ENCODE results near the gene FGD1.

The FGD1 gene

GRCh38 chrX:54495814-54496516, at the start of gene FGD1:
Gene FGD1, minus strand, starts transcription at chrX:54496234. Its CDS starts 802 bp downstream, at chrX:54495432.
- TF ChIP-seq GATA2 (IDR thresholded peaks at IDR 0.05; ENCODE audit: low read depth, low read length) = no peak
- TF ChIP-seq GATA3 (IDR thresholded peaks at IDR 0.05; ENCODE audit: low read depth, low read length) = no peak

GRCh38 chrX:54540289-54540688, 44.3 kb upstream of the FGD1 start:
- TF ChIP-seq GATA3 (IDR thresholded peaks at IDR 0.05; ENCODE audit: low read depth, low read length) (no peak), GATA2 (IDR thresholded peaks at IDR 0.05; ENCODE audit: low read depth, low read length) (no peak)

DNA sequence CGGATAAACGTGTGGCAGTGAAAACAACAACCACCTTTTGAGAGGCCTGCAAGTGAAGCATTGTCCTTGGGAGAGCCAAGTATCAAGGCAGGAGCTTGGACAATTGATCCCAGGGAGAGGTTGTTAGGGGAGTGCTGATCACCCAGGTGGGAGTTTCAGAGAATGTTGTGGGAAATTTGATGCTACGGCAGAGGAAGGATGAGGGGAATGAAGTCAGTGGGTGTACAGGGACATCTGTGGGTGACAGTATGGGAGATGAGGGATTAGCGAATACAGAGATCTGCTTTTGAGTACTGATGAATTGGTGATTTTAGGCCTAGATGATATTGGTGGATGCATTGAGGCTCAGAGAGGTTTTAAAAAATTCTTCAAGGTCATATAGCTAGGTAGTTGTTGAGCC, 38.2 kb upstream of the FGD1 start:
- TF ChIP-seq GATA2 (IDR thresholded peaks at IDR 0.05; ENCODE audit: low read depth, low read length) (no peak), GATA3 (IDR thresholded peaks at IDR 0.05; ENCODE audit: low read depth, low read length) (no peak)

GRCh38 chrX:54530357-54530900, 34.4 kb upstream of the FGD1 start:
- no peak for TF ChIP-seq GATA2 (IDR thresholded peaks at IDR 0.05; ENCODE audit: low read depth, low read length)
- TF ChIP-seq GATA3 (IDR thresholded peaks at IDR 0.05; ENCODE audit: low read depth, low read length) = no peak

DNA sequence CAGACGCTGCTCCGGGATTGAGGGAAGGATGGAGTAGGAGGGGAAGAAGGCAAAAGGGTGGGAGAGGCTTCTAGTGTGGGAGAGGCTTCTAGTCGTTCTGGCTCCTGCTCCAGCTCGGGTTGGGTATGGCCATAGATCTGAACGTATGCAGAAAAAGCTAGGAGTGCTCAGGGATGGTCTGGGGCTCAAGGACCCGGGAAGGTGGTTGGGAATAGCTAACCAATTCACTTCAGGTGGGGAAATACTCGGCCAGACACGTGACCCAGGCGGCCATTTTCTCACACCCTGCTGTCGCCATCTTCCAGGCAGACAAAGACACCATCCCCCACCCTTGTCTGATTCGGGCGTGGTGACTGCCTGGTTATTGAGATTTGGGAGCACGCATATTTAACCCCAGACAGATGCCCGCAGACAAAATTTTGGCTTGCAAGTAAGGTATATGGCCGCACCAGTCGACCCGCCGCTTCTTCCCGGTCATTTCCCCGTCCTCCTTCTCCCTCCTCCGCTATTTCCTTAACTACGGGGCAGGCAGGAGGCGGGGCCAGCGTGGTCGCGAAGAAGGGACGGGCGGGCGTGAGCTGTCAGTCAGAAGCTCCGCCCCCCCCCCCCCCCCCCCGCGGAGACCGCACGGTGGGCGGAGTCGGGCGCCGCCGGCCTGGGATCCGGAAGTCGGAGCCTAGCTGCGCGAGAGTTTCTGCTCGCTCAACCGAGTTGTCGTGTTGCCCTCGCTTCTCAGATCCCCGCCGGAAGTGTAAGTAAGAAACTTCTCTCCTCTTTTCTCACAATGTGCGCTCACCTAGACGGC, 33.7 kb upstream of the FGD1 start, which contains the start of gene GNL3L:
GNL3L (plus strand) TSS at position 668 of the 805 bp plus-strand sequence. CDS start 2,348 bp downstream, outside the sequence.
- TF ChIP-seq GATA2 (IDR thresholded peaks at IDR 0.05; ENCODE audit: low read depth, low read length) = no peak
- no peak for TF ChIP-seq GATA3 (IDR thresholded peaks at IDR 0.05; ENCODE audit: low read depth, low read length)

DNA sequence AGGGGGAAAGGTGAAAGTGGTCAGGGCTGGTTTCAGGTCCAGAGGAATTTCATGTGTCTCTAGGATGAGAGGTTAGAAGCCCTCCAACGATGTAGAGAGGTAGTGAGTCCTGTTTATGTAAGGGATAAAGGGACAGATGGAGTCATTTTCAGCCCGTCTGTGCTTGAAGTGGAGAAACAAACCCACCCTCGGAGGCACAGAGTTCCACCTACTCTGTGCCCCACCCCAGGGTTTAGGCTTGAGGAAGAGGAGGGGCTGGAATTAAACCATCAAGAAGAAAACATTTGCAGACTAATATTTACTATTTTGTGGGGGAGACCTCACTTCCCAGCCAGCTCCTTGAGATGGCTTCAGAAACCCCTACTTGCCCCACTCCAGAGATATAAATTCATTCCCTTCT, 33.1 kb upstream of the FGD1 start:
- TF ChIP-seq GATA2 (IDR thresholded peaks at IDR 0.05; ENCODE audit: low read depth, low read length) = no peak
- TF ChIP-seq GATA3 (IDR thresholded peaks at IDR 0.05; ENCODE audit: low read depth, low read length) = no peak

DNA sequence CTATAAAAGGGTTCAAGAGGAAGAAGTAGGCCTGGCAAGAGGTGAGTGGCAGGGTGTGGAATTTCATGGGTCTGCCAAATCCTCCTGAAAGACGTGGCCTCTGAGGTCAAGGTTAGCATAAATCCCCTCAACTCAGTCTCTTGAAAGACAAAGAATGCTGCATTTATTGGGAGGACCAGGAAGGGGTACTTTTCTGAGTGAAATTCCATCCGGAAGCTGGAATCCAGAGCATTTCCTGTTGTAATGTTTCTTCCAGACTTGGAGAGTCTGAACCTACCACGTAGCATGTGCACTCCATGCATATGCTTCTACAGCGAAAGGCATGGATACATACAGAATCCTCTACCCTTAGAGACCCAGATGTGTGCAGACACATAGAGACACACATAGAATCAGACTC, 13.4 kb upstream of the FGD1 start:
- TF ChIP-seq GATA2 (IDR thresholded peaks at IDR 0.05; ENCODE audit: low read depth, low read length) (no peak), GATA3 (IDR thresholded peaks at IDR 0.05; ENCODE audit: low read depth, low read length) (no peak)

DNA sequence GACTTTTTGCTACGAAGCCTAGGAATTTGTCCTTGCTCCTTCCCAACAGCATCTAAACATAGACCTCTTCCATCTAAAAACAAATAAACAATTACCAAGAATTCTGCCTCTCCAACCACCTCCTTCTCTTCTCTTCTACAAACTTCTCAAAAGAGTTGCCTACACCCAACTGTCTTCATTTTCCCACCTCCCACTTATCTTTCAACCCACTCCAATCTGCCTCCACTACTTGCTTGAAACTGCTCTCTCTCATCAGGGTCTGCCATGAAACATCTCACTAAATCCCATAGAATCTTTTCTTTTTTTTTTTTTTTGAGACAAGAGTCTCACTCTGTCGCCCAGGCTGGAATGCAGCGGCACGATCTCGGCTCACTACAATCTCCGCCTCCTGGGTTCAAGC, 902 bp upstream of the FGD1 start:
- no peak for TF ChIP-seq GATA2 (IDR thresholded peaks at IDR 0.05; ENCODE audit: low read depth, low read length)
- no peak for TF ChIP-seq GATA3 (IDR thresholded peaks at IDR 0.05; ENCODE audit: low read depth, low read length)

- TF ChIP-seq GATA2 (IDR thresholded peaks at IDR 0.05; ENCODE audit: low read depth, low read length) = no peak
- TF ChIP-seq GATA3 (IDR thresholded peaks at IDR 0.05; ENCODE audit: low read depth, low read length) = no peak
Observed at GRCh38 chrX:54496517-54496852, 451 bp upstream of the FGD1 start.

GRCh38 chrX:54494989-54495813, 833 bp downstream of the FGD1 start:
- TF ChIP-seq GATA2 (IDR thresholded peaks at IDR 0.05; ENCODE audit: low read depth, low read length) = no peak

- TF ChIP-seq GATA2 (IDR thresholded peaks at IDR 0.05; ENCODE audit: low read depth, low read length) (no peak), GATA3 (IDR thresholded peaks at IDR 0.05; ENCODE audit: low read depth, low read length) (no peak)
Observed at GRCh38 chrX:54494166-54494988, 1.7 kb downstream of the FGD1 start.

- no peak for TF ChIP-seq GATA3 (IDR thresholded peaks at IDR 0.05; ENCODE audit: low read depth, low read length)
- no peak for TF ChIP-seq GATA2 (IDR thresholded peaks at IDR 0.05; ENCODE audit: low read depth, low read length)
Observed at GRCh38 chrX:54492340-54492739, 3.7 kb downstream of the FGD1 start.

DNA sequence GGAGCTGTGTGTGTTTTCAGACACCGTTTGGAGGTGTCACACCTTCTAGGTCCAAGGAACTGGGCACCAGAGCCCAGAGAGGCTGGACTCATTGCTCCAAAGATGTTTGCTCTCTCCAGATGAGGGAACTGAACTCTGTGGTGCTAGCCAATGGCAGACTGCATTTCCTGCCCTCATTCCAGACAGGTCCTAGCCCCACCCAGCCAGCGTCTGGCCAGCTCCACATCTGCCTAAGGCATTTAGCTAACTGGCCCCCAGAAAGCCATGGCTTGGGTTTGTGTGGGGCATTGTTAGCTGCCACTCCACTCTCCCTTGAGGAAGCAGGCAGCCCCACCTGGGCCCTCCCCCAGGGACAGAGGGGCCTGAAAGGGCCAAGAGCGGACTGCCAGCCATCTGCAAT, 11.4 kb downstream of the FGD1 start:
- TF ChIP-seq GATA2 (IDR thresholded peaks at IDR 0.05; ENCODE audit: low read depth, low read length) (no peak), GATA3 (IDR thresholded peaks at IDR 0.05; ENCODE audit: low read depth, low read length) (no peak)

Measured in SH-SY5Y (cell line).